ENCODE results near the gene KRT1.

DNA sequence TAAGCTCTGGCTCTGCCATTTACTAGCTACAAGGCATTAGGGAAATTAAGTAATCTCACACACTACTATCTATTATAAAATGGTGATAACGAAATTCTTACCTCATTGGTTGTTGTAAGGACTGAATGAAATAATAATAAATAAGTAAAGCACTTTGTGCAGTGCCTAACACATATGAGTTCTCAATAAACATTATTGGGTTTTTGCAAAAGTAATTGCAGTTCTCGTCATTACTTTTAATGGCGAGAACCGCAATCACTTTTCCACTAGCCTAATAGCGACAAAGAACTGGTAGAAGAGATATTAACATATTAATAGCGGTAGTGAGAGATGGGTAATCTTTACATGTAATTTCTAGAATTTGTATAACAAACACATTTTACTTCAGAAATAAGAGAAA, 13.9 kb upstream of the KRT1 start:
- TF ChIP-seq, protein P1, sequence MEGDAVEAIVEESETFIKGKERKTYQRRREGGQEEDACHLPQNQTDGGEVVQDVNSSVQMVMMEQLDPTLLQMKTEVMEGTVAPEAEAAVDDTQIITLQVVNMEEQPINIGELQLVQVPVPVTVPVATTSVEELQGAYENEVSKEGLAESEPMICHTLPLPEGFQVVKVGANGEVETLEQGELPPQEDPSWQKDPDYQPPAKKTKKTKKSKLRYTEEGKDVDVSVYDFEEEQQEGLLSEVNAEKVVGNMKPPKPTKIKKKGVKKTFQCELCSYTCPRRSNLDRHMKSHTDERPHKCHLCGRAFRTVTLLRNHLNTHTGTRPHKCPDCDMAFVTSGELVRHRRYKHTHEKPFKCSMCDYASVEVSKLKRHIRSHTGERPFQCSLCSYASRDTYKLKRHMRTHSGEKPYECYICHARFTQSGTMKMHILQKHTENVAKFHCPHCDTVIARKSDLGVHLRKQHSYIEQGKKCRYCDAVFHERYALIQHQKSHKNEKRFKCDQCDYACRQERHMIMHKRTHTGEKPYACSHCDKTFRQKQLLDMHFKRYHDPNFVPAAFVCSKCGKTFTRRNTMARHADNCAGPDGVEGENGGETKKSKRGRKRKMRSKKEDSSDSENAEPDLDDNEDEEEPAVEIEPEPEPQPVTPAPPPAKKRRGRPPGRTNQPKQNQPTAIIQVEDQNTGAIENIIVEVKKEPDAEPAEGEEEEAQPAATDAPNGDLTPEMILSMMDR (IDR thresholded peaks at IDR 0.05; ENCODE audit: insufficient read depth, low read depth, low read length), result no peak
- no peak for TF ChIP-seq EZH2 (IDR thresholded peaks at IDR 0.05; ENCODE audit: insufficient read depth, low read length)

Measured in astrocyte (in vitro differentiated cells and primary cell).